Measurements from ENCODE around the gene ABTB2.
"Not testable (repeated sequence)": the region's sequence is repeated elsewhere in the genome, so short reads cannot be mapped to it uniquely, and the experiment has no call there.

Gene ABTB2

DNA sequence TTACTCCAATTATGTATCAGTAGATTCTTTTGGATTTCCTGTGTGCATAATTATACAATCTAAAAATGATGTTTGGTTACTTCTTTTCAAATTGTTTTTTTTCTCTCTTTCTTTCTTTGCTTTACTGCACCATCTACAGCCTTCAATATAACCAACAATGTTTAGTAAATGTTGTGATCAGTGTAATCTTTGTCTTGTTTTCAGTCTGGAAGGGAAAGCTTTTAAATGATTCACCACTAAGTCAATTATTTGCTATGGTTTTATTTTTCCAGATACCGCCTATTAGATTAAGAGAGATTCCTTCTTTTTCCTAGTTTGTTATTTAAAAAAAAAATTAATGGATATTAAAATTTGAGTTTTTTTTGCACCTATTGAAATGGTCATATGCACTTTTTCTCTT, 29.8 kb upstream of the ABTB2 start:
- H3K4me3 ChIP-seq (ENCODE audit: extremely low read depth, insufficient read depth, low read length, poor library complexity, severe bottlenecking) = no peak overlapping the region
- no peak overlapping the region for H3K27ac ChIP-seq (ENCODE audit: low read depth, low read length, severe bottlenecking)
- no CpG with 5 or more reads among the region's 1 CpG for WGBS, 2 experiments (ENCODE audit: insufficient coverage in 2 of 2)
- H3K36me3 ChIP-seq (ENCODE audit: control insufficient read depth, insufficient read depth, low read length) = no peaks in the 10 kb centered on the region
- H3K9me3 ChIP-seq (ENCODE audit: control insufficient read depth, low read length) = no peaks in the 10 kb centered on the region
- no peaks in the 10 kb centered on the region for H3K4me1 ChIP-seq (ENCODE audit: control insufficient read depth, insufficient read depth, low read length, poor library complexity, severe bottlenecking)

DNA sequence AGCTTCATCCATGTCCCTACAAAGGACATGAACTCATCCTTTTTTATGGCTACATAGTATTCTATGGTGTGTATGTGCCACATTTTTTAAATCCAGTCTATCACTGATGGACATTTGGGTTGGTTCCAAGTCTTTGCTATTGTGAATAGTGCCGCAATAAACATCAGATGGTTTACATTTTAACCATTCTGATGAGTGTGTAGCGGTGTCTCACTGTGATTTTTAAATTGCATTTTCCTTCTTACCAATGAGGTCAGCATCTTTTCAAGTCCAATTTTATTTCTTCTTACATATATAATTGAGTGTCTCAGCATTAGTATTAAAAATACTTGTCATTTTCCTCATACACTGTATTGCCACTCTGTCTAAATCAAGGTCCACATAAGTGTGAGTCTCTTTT, 28.5 kb upstream of the ABTB2 start:
- H3K36me3 ChIP-seq (ENCODE audit: control insufficient read depth, insufficient read depth, low read length); H3K4me3 ChIP-seq (ENCODE audit: extremely low read depth, insufficient read depth, low read length, poor library complexity, severe bottlenecking); H3K27ac ChIP-seq (ENCODE audit: low read depth, low read length, severe bottlenecking); H3K9me3 ChIP-seq (ENCODE audit: control insufficient read depth, low read length); H3K4me1 ChIP-seq (ENCODE audit: control insufficient read depth, insufficient read depth, low read length, poor library complexity, severe bottlenecking): not testable (repeated sequence)
- WGBS, 2 experiments (ENCODE audit: insufficient coverage in 2 of 2) = no CpG with 5 or more reads among the region's 2 CpGs

DNA sequence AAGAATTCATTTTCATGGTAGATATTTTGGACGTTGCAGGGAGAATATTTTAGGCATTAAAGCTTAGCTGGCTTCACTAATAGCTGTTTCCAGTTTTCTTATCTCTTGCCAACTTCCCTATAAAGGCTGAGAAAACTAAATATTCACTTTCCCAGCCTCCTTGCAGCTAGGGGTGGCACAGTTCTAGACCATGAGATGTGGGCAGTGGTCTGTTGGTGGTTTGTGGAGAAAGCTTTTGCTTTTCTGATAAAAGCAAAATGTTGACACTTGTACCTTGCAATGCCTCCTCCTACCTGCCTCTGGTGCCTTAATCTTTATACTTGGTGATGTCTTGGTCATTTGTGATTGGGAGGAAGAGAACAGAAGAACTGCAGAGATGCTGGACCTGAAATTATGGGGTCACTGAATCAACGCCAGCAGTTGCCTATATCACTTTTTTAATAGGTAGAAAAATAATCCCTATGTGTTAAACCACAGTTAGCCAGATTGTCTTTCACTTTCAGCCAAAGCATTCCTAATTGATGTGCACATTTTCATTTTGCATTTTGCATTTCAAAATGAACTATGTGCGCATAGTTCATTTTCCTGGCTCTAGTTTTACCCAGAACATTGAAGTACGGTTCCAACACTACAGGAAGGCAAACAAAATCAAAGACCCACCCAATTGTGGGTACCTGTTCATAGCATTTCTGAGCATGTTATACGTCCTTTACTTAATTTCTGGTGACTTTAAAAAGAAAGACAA, 24.9 kb upstream of the ABTB2 start:
- H3K9me3 ChIP-seq (ENCODE audit: control insufficient read depth, low read length) = no peaks in the 10 kb centered on the region
- no peak overlapping the region for H3K27ac ChIP-seq (ENCODE audit: low read depth, low read length, severe bottlenecking)
- H3K36me3 ChIP-seq (ENCODE audit: control insufficient read depth, insufficient read depth, low read length) = no peaks in the 10 kb centered on the region
- no peaks in the 10 kb centered on the region for H3K4me1 ChIP-seq (ENCODE audit: control insufficient read depth, insufficient read depth, low read length, poor library complexity, severe bottlenecking)
- H3K4me3 ChIP-seq (ENCODE audit: extremely low read depth, insufficient read depth, low read length, poor library complexity, severe bottlenecking) = no peak overlapping the region
- 95 to 100% methylated on average over 1 to 2 of the region's 5 CpGs for WGBS, 2 experiments (ENCODE audit: insufficient coverage in 2 of 2)

DNA sequence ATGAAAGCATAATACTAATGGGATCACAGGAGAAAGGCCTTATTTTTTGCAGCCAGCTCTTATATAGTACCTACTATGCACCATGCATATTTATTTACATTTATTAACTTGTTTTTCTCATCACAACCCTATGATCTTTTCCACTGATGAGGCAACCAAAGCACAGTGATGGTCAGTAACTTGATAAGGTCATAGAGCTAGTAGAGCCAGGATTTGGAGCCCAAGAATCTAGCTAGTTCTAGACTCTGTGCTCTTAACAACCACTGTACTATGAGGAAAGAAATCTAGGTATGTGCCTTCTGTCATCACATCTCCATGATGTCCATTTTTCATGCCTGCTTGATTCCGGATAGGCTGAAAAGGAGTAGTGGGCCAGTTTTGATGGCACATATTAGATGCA, 24.0 kb upstream of the ABTB2 start:
- H3K27ac ChIP-seq (ENCODE audit: low read depth, low read length, severe bottlenecking) = no peak overlapping the region
- WGBS, 2 experiments (ENCODE audit: insufficient coverage in 2 of 2) = 100% methylated on average over 1 of the region's 1 CpG
- no peak overlapping the region for H3K4me3 ChIP-seq (ENCODE audit: extremely low read depth, insufficient read depth, low read length, poor library complexity, severe bottlenecking)
- no peaks in the 10 kb centered on the region for H3K36me3 ChIP-seq (ENCODE audit: control insufficient read depth, insufficient read depth, low read length)
- H3K4me1 ChIP-seq (ENCODE audit: control insufficient read depth, insufficient read depth, low read length, poor library complexity, severe bottlenecking) = no peaks in the 10 kb centered on the region
- peaks cover 9% of the 10 kb centered on the region for H3K9me3 ChIP-seq (ENCODE audit: control insufficient read depth, low read length)

DNA sequence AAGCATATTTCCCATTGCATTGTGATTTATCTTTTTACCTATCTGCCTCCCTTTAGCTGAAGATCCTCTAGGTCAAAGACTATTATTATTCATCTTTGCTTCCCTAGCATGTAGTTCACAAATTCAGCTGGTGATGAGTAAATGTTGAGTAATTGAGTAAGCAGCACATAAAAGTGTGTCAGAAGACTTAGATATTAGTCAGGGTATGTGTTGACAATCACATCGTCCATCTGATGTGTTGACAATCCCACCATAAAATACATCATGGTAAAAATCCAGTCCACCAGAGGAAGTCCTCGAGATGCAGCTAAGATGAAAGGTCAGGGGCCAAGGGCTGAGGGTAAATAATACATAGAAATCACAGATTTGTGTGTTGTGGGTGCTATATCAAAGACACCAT, 22.9 kb upstream of the ABTB2 start:
- Histone ChIP-seq H3K27ac (ENCODE audit: low read depth, low read length, severe bottlenecking) (no peak overlapping the region), H3K4me3 (ENCODE audit: extremely low read depth, insufficient read depth, low read length, poor library complexity, severe bottlenecking) (no peak overlapping the region), H3K36me3 (ENCODE audit: control insufficient read depth, insufficient read depth, low read length) (no peaks in the 10 kb centered on the region), H3K4me1 (ENCODE audit: control insufficient read depth, insufficient read depth, low read length, poor library complexity, severe bottlenecking) (no peaks in the 10 kb centered on the region), H3K9me3 (ENCODE audit: control insufficient read depth, low read length) (peaks cover 9% of the 10 kb centered on the region)
- WGBS, 2 experiments (ENCODE audit: insufficient coverage in 2 of 2) = 100% methylated on average over 1 of the region's 2 CpGs; no CpG with 5 or more reads in 1 of the 2 experiments

DNA sequence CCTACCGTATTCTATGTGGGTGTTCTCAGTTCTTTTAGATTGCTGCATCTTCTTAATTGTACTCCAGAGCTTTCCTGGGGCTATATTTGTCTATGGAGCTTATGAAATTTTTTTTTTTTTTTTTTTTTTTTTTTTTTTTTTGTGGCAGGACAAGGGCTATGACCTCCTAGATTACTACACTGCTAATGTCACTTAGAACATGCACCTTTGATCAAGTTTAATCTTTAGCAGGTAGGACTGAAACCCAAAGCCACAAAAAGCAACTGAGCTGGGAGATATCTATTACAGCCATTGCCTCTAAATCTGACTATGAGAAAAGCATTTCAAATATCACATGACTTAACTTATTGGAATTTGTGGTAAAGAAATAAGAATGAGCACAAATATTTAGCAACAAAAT, 21.7 kb upstream of the ABTB2 start:
- 100% methylated on average over 1 of the region's 1 CpG for WGBS, 2 experiments (ENCODE audit: insufficient coverage in 2 of 2)
- Histone ChIP-seq H3K27ac (ENCODE audit: low read depth, low read length, severe bottlenecking) (no peak overlapping the region), H3K9me3 (ENCODE audit: control insufficient read depth, low read length) (peaks cover 9% of the 10 kb centered on the region), H3K4me1 (ENCODE audit: control insufficient read depth, insufficient read depth, low read length, poor library complexity, severe bottlenecking) (no peaks in the 10 kb centered on the region), H3K4me3 (ENCODE audit: extremely low read depth, insufficient read depth, low read length, poor library complexity, severe bottlenecking) (no peak overlapping the region), H3K36me3 (ENCODE audit: control insufficient read depth, insufficient read depth, low read length) (no peaks in the 10 kb centered on the region)

DNA sequence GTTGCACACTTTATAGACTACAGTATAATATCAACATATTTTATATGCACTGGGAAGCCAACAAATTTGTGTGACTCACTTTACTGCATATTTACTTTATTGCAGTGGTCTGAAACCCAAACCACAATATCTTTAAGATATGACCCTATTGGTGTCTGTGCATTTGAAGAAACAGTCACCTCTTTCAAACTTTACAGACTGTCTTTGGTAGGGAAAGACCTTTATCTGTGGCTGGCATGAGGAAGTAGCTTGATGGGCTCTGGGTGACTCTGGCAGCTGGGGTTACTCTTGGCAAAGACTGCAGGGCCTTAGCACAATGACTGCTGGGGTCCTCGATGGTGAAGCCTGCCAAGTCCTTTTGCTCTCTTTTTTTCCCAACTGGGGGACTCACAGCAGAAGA, 21.3 kb upstream of the ABTB2 start:
- WGBS, 2 experiments (ENCODE audit: insufficient coverage in 2 of 2) = no CpG with 5 or more reads among the region's 1 CpG
- Histone ChIP-seq H3K4me3 (ENCODE audit: extremely low read depth, insufficient read depth, low read length, poor library complexity, severe bottlenecking) (no peak overlapping the region), H3K4me1 (ENCODE audit: control insufficient read depth, insufficient read depth, low read length, poor library complexity, severe bottlenecking) (no peaks in the 10 kb centered on the region), H3K36me3 (ENCODE audit: control insufficient read depth, insufficient read depth, low read length) (no peaks in the 10 kb centered on the region), H3K9me3 (ENCODE audit: control insufficient read depth, low read length) (peaks cover 9% of the 10 kb centered on the region), H3K27ac (ENCODE audit: low read depth, low read length, severe bottlenecking) (no peak overlapping the region)

DNA sequence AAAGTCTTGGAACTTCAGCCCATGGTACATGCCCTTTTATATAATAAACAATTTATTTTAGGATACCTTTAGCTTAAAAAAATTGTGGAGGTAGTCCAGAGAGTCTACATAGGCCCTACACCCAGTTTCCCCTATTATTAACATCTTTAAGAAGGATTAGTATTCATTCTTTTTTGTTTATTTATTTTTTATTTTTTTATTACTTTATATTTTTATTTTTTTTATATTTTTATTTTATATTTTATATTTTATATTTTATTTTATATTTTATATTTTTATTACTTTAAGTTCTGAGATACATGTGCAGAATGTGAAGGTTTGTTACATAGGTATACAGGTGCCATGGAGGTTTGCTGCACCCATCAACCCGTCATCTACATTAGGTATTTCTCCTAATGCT, 15.9 kb upstream of the ABTB2 start:
- WGBS, 2 experiments (ENCODE audit: insufficient coverage in 2 of 2) = no CpG with 5 or more reads among the region's 1 CpG
- Histone ChIP-seq H3K27ac (ENCODE audit: low read depth, low read length, severe bottlenecking) (no peak overlapping the region), H3K4me1 (ENCODE audit: control insufficient read depth, insufficient read depth, low read length, poor library complexity, severe bottlenecking) (peaks cover 4% of the 10 kb centered on the region), H3K4me3 (ENCODE audit: extremely low read depth, insufficient read depth, low read length, poor library complexity, severe bottlenecking) (no peak overlapping the region), H3K36me3 (ENCODE audit: control insufficient read depth, insufficient read depth, low read length) (no peaks in the 10 kb centered on the region), H3K9me3 (ENCODE audit: control insufficient read depth, low read length) (peaks cover 9% of the 10 kb centered on the region)

DNA sequence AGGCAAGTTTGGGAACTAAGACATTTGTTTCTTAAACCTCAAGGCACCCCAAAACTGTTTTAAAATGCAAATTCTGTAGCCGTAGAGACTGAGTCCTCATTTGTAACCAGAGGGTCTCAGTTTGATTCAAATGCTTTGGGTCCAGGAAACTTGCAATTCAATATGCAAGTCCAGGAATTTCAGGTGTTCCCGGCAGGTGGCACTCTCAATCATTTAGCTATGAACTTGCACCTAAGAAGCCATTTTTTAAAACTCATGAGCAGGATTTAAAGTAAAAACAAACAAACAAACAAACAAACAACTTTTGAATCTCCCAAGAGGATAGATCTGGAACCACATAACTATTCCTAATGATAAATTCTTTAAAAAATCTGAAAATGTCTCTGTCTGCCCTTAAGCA, 8.7 kb upstream of the ABTB2 start:
- WGBS, 2 experiments (ENCODE audit: insufficient coverage in 2 of 2) = 63 to 81% methylated on average over 2 of the region's 2 CpGs

DNA sequence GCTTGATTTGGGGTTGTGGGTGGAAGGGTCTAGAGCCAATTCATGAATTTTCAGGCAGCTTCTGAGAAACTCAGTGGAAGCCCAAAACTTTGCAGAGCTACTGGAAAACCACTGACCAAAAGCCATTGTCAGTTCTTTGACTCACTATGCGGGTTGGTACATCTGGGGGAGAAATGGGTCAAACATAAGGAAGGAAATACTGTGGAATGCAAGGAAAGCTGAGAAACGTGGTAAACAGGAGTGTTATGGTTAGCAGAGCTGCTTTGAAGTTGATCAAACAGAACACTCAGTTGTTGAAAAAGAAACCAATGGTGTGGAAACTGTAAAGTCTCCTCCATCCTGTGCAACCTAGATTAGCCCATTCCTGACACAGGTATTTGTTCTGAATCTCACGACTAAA, 6.3 kb upstream of the ABTB2 start:
- peaks cover 13% of the 10 kb centered on the region for H3K4me1 ChIP-seq (ENCODE audit: control insufficient read depth, insufficient read depth, low read length, poor library complexity, severe bottlenecking)
- H3K4me3 ChIP-seq (ENCODE audit: extremely low read depth, insufficient read depth, low read length, poor library complexity, severe bottlenecking) = no peak overlapping the region
- 73 to 79% methylated on average over 2 of the region's 3 CpGs for WGBS, 2 experiments (ENCODE audit: insufficient coverage in 2 of 2)
- no peaks in the 10 kb centered on the region for H3K9me3 ChIP-seq (ENCODE audit: control insufficient read depth, low read length)
- H3K27ac ChIP-seq (ENCODE audit: low read depth, low read length, severe bottlenecking) = no peak overlapping the region
- H3K36me3 ChIP-seq (ENCODE audit: control insufficient read depth, insufficient read depth, low read length) = no peaks in the 10 kb centered on the region

More for the DNA sequence above, 8.7 kb upstream of the ABTB2 start:
- no peak overlapping the region for H3K27ac ChIP-seq (ENCODE audit: low read depth, low read length, severe bottlenecking)
- H3K9me3 ChIP-seq (ENCODE audit: control insufficient read depth, low read length) = no peaks in the 10 kb centered on the region
- H3K4me3 ChIP-seq (ENCODE audit: extremely low read depth, insufficient read depth, low read length, poor library complexity, severe bottlenecking) = no peak overlapping the region
- H3K36me3 ChIP-seq (ENCODE audit: control insufficient read depth, insufficient read depth, low read length) = no peaks in the 10 kb centered on the region
- peaks cover 13% of the 10 kb centered on the region for H3K4me1 ChIP-seq (ENCODE audit: control insufficient read depth, insufficient read depth, low read length, poor library complexity, severe bottlenecking)

DNA sequence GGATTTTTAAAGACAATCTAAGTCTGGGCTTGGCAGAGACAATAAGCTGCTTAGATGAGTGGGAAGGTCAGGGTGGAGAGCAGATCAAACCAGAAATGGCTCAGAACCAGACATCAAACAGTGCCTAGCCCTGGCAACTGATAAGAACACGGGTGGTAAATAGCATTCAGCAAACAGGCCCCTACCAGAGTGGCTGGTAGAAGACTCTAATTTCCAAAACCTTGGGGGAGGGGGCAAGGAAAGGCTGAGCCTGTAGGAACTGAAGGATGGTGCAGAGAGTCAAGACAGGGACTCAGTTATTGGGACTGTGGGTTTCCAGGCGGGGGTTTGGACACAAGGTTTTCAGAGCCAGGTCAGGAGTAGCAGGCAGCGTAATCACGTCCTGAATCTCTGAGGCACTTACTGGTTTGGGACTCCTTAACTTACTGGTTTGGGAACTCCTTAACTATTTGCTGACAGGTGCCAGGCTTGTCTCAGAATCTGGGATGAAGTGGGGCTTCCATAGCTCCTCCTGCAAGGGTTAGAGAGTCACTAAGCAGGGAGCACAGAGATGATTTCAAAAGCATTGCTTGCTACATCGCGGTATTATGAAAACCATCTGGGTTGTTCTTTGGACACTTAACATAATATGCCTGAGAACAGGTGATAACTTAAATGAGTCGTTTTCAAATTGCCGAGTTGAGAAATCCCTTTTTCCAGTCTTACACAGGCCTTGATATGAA, 5.7 kb upstream of the ABTB2 start:
- no peak overlapping the region for H3K4me3 ChIP-seq (ENCODE audit: extremely low read depth, insufficient read depth, low read length, poor library complexity, severe bottlenecking)
- WGBS, 2 experiments (ENCODE audit: insufficient coverage in 2 of 2) = 76 to 85% methylated on average over 7 to 8 of the region's 8 CpGs
- no peaks in the 10 kb centered on the region for H3K36me3 ChIP-seq (ENCODE audit: control insufficient read depth, insufficient read depth, low read length)
- no peak overlapping the region for H3K27ac ChIP-seq (ENCODE audit: low read depth, low read length, severe bottlenecking)
- H3K9me3 ChIP-seq (ENCODE audit: control insufficient read depth, low read length) = no peaks in the 10 kb centered on the region
- H3K4me1 ChIP-seq (ENCODE audit: control insufficient read depth, insufficient read depth, low read length, poor library complexity, severe bottlenecking) = peaks cover 13% of the 10 kb centered on the region

All from mesodermal cell (in vitro differentiated cells).